Neural progenitor cell (in vitro differentiated cells): ENCODE results near the gene ANKMY1. TPM values are rescaled to one million over a fixed set of nuclear protein-coding genes. Genes with fewer than 3 reads are reported as not detected.

Experiments
- DNase-seq: peaks from one replicate; pipeline ENCODE4 v3.0.0-alpha.2; 2016; ENCODE audit warnings: low spot score
- H2AFZ ChIP-seq: fragments of 200-600 bp; sonication (generic); replicated peaks from 2 replicates; pipeline ENCODE4 v1.6.1; 2016; ENCODE audit warnings: antibody characterized with exemption
- H3F3A ChIP-seq: fragments of 200-600 bp; sonication (generic); 2 replicates; pipeline ENCODE4 v1.6.1; 2016; ENCODE audit warnings: antibody characterized with exemption, low read depth
- H3K27ac ChIP-seq: fragments of 200-600 bp; sonication (generic); 2 replicates; pipeline ENCODE4 v1.5.1; 2016; ENCODE audit warnings: mild to moderate bottlenecking
- H3K27me3 ChIP-seq: fragments of 200-600 bp; sonication (generic); 2 replicates; pipeline ENCODE4 v1.6.1; 2016; ENCODE audit warnings: mild to moderate bottlenecking, moderate library complexity
- H3K36me3 ChIP-seq: fragments of 200-600 bp; sonication (generic); 2 replicates; pipeline ENCODE4 v1.5.1; 2016
- H3K4me1 ChIP-seq: fragments of 200-600 bp; sonication (generic); 2 replicates; pipeline ENCODE4 v1.6.1; 2016; ENCODE audit warnings: mixed run types
- H3K4me2 ChIP-seq: fragments of 200-600 bp; sonication (generic); 2 replicates; pipeline ENCODE4 v1.6.1; 2016
- H3K4me3 ChIP-seq: fragments of 200-600 bp; sonication (generic); 2 replicates; pipeline ENCODE4 v1.5.1; 2016
- H3K79me2 ChIP-seq: fragments of 200-600 bp; sonication (generic); 2 replicates; pipeline ENCODE4 v1.6.1; 2016; ENCODE audit warnings: low read depth
- H3K9ac ChIP-seq: fragments of 200-600 bp; sonication (generic); 2 replicates; pipeline ENCODE4 v1.6.1; 2016
- H3K9me3 ChIP-seq: fragments of 200-600 bp; sonication (generic); 2 replicates; pipeline ENCODE4 v1.5.1; 2016; ENCODE audit warnings: low read depth
- H4K20me1 ChIP-seq: fragments of 200-600 bp; sonication (generic); 2 replicates; pipeline ENCODE4 v1.6.1; 2016; ENCODE audit warnings: low read depth
- H3K27ac Mint-ChIP-seq: 3 replicates; pipeline ENCODE4 v1.8.0; 2021; ENCODE audit warnings: mixed read lengths
- H3K27me3 Mint-ChIP-seq: 2 replicates; pipeline ENCODE4 v1.8.0; 2022; ENCODE audit warnings: low read depth, mild to moderate bottlenecking, inconsistent platforms, moderate library complexity, mixed read lengths; ENCODE audit not compliant: insufficient read depth
- H3K36me3 Mint-ChIP-seq: 3 replicates; pipeline ENCODE4 v1.8.0; 2021; ENCODE audit warnings: mixed read lengths
- H3K4me1 Mint-ChIP-seq: 3 replicates; pipeline ENCODE4 v1.8.0; 2021; ENCODE audit warnings: mixed read lengths
- H3K4me3 Mint-ChIP-seq: 3 replicates; pipeline ENCODE4 v1.8.0; 2021; ENCODE audit warnings: mild to moderate bottlenecking, moderate library complexity, mixed read lengths
- H3K9me3 Mint-ChIP-seq: 3 replicates; pipeline ENCODE4 v1.8.0; 2020; ENCODE audit warnings: mixed read lengths
- CTCF ChIP-seq: fragments of 200-600 bp; sonication (generic); IDR thresholded peaks from 2 replicates; pipeline ENCODE4 v1.5.1; 2017; ENCODE audit warnings: antibody characterized with exemption, mild to moderate bottlenecking
- EZH2 ChIP-seq: fragments of 200-600 bp; sonication (generic); IDR thresholded peaks from 2 replicates; pipeline ENCODE4 v1.6.1; 2017; ENCODE audit warnings: antibody characterized with exemption, mild to moderate bottlenecking, moderate library complexity
- EZH2phosphoT487 ChIP-seq: fragments of 200-600 bp; sonication (generic); IDR thresholded peaks from 2 replicates; pipeline ENCODE4 v1.6.1; 2017; ENCODE audit warnings: antibody characterized with exemption
- total RNA-seq: library from RNA; depleted of rRNA; stranded (reverse); fragments of >200 nt; gene quantifications from 2 replicates; pipeline ENCODE4 v1.2.3, GENCODE V29; 2015; ENCODE audit warnings: low replicate concordance

Gene ANKMY1
- total RNA-seq, 1 donor from 2014 or later = 4.2 TPM

- Histone ChIP-seq H3K9ac (no peak overlapping the region), H3K27ac (no peak overlapping the region), H3K79me2 (no peaks in the 10 kb centered on the region), H3F3A (peaks cover 14% of the 10 kb centered on the region), H2AFZ (no peak overlapping the region), H3K36me3 (no peaks in the 10 kb centered on the region), H3K4me2 (peak overlapping the region; percentile 87), H4K20me1 (peaks cover 13% of the 10 kb centered on the region), H3K4me1 (peaks cover 11% of the 10 kb centered on the region), H3K27me3 (peaks cover 42% of the 10 kb centered on the region), H3K4me3 (no peak overlapping the region), H3K9me3 (no peaks in the 10 kb centered on the region)
- H3K9me3 Mint-ChIP-seq = no peaks in the 10 kb centered on the region
- TF ChIP-seq CTCF = no peak
- no peak for TF ChIP-seq EZH2
- TF ChIP-seq EZH2phosphoT487 = no peak
- H3K4me1 Mint-ChIP-seq = peaks cover 12% of the 10 kb centered on the region
- peak overlapping the region; percentile 82 for H3K4me3 Mint-ChIP-seq
- no peaks in the 10 kb centered on the region for H3K36me3 Mint-ChIP-seq
- DNase-seq = no peak
- H3K27me3 Mint-ChIP-seq = peaks cover 14% of the 10 kb centered on the region
- H3K27ac Mint-ChIP-seq = no peak overlapping the region
These were observed 11.8 kb upstream of the ANKMY1 start for GRCh38 chr2:240569523-240569997.

- Mint-ChIP-seq H3K27me3 (peaks cover 14% of the 10 kb centered on the region), H3K36me3 (no peaks in the 10 kb centered on the region), H3K4me3 (peak overlapping the region; percentile 82), H3K4me1 (peaks cover 12% of the 10 kb centered on the region), H3K9me3 (no peaks in the 10 kb centered on the region), H3K27ac (no peak overlapping the region)
- no peaks in the 10 kb centered on the region for H3K36me3 ChIP-seq
- peak overlapping the region; percentile 56 for H3K4me3 ChIP-seq
- peak; percentile 61 for TF ChIP-seq EZH2phosphoT487
- no peak for TF ChIP-seq CTCF
- peak; percentile 75 for TF ChIP-seq EZH2
- peaks cover 13% of the 10 kb centered on the region for H4K20me1 ChIP-seq
- DNase-seq = peak; percentile 72
- H3K27ac ChIP-seq = no peak overlapping the region
- no peak overlapping the region for H2AFZ ChIP-seq
- peaks cover 14% of the 10 kb centered on the region for H3F3A ChIP-seq
- H3K9me3 ChIP-seq = no peaks in the 10 kb centered on the region
- H3K4me2 ChIP-seq = peak overlapping the region; percentile 87
- no peak overlapping the region for H3K9ac ChIP-seq
- H3K4me1 ChIP-seq = peaks cover 11% of the 10 kb centered on the region
- H3K79me2 ChIP-seq = no peaks in the 10 kb centered on the region
- H3K27me3 ChIP-seq = peaks cover 42% of the 10 kb centered on the region
These were observed 11.1 kb upstream of the ANKMY1 start for GRCh38 chr2:240568678-240569522.

GRCh38 chr2:240567872-240568677, 10.3 kb upstream of the ANKMY1 start, which contains the start of gene RNPEPL1:
RNPEPL1 (plus strand) TSS chr2:240568484; CDS start chr2:240568587, 103 bp downstream.
- Histone ChIP-seq H3K79me2 (no peaks in the 10 kb centered on the region), H2AFZ (peak within 1 kb of the TSS; percentile 48), H3K4me1 (peaks cover 11% of the 10 kb centered on the region), H3K27me3 (peaks cover 42% of the 10 kb centered on the region), H4K20me1 (peaks cover 13% of the 10 kb centered on the region), H3K36me3 (no peaks in the 10 kb centered on the region), H3K9ac (no peak within 1 kb of the TSS), H3F3A (peaks cover 14% of the 10 kb centered on the region), H3K4me2 (peak within 1 kb of the TSS; percentile 87), H3K9me3 (no peaks in the 10 kb centered on the region), H3K4me3 (peak within 1 kb of the TSS; percentile 56), H3K27ac (no peak within 1 kb of the TSS)
- Mint-ChIP-seq H3K4me3 (peak within 1 kb of the TSS; percentile 90), H3K9me3 (no peaks in the 10 kb centered on the region), H3K27ac (peak within 1 kb of the TSS; percentile 37), H3K27me3 (peaks cover 14% of the 10 kb centered on the region), H3K36me3 (no peaks in the 10 kb centered on the region), H3K4me1 (peaks cover 12% of the 10 kb centered on the region)
- DNase-seq = peak; percentile 76
- TF ChIP-seq CTCF = peak; percentile 9
- TF ChIP-seq EZH2phosphoT487 = peak; percentile 63
- peak; percentile 53 for TF ChIP-seq EZH2
